A549 (cell line): ENCODE results near the gene ZNF525. TPM values are rescaled to one million over a fixed set of nuclear protein-coding genes. Genes with fewer than 3 reads are reported as not detected.
"Not testable (repeated sequence)": the region's sequence is repeated elsewhere in the genome, so short reads cannot be mapped to it uniquely, and the experiment has no call there.

Experiments used
- ATAC-seq, 2 experiments: fragments of 200-7000 bp in 1 of 2; fragments of >200 bp in 1 of 2; cut with Nextera tagmentation in 1 of 2; cut with Tn5 transposase in 1 of 2; 3 replicates each; pipeline versions ENCODE4 v1.8.0 to v1.9.1; 2018 to 2020; ENCODE audit warnings: mild to moderate bottlenecking in 1 of 2, moderate library complexity in 1 of 2
- CTCF ChIA-PET: fragments of 300-600 bp; sonication (Branson Sonifier 250); formaldehyde crosslinking; extraction: SDS; loops from one replicate; lab custom pipeline; 2021; ENCODE audit warnings: antibody characterized with exemption, inconsistent platforms; lab: Yijun Ruan, JAX
- POLR2A ChIA-PET: fragments of 350-600 bp; formaldehyde crosslinking; extraction: SDS; loops from one replicate; lab custom pipeline; 2021; ENCODE audit warnings: antibody characterized with exemption, inconsistent platforms; lab: Yijun Ruan, JAX
- DNase-seq, 2 experiments: peaks; one replicate each; pipeline versions ENCODE4 v3.0.0 to v3.0.0-alpha.2; 2011 to 2016; ENCODE audit warnings: low read depth in 1 of 2, low spot score in 1 of 2
- FAIRE-seq: peaks from 2 replicates; lab custom pipeline; 2011; peaks lifted over from hg19 to GRCh38; lab: Jason Lieb, UNC
- H3K27ac ChIP-seq, 2 experiments: fragments of >200 bp; sonication (Bioruptor Twin); formaldehyde crosslinking; 3 replicates each; pipeline ENCODE4 v1.5.1; 2016 to 2017
- H3K4me1 ChIP-seq: fragments of >200 bp; sonication (Bioruptor Twin); formaldehyde crosslinking; 3 replicates; pipeline ENCODE4 v1.6.1; 2016
- H3K4me2 ChIP-seq: fragments of >200 bp; sonication (Bioruptor Twin); formaldehyde crosslinking; 3 replicates; pipeline ENCODE4 v1.6.1; 2016
- H3K4me3 ChIP-seq: fragments of >200 bp; sonication (Bioruptor Twin); formaldehyde crosslinking; 3 replicates; pipeline ENCODE4 v1.5.1; 2016
- H3K9me3 ChIP-seq: fragments of >200 bp; sonication (Bioruptor Twin); formaldehyde crosslinking; 3 replicates; pipeline ENCODE4 v1.6.1; 2016
- CHD2 ChIP-seq: fragments of 150-350 bp; IDR thresholded peaks from 2 replicates; pipeline ENCODE4 v1.6.1; 2014; ENCODE audit warnings: low read length; ENCODE audit not compliant: partially characterized antibody
- HDAC2 ChIP-seq: fragments of 200-600 bp; sonication (generic); IDR thresholded peaks from 2 replicates; pipeline ENCODE4 v1.6.1; 2016
- HOXA7 ChIP-seq: fragments of 250-450 bp; sonication (Bioruptor Pico); IDR thresholded peaks from 2 replicates; pipeline ENCODE4 v1.5.0; 2020; ENCODE audit warnings: mild to moderate bottlenecking, moderate library complexity
- MAZ ChIP-seq: fragments of 150-350 bp; IDR thresholded peaks from 2 replicates; pipeline ENCODE4 v1.6.1; 2014; ENCODE audit warnings: antibody characterized with exemption, low read depth, low read length, borderline replicate concordance
- MYC ChIP-seq: IDR thresholded peaks from 2 replicates; pipeline ENCODE4 v1.6.1; 2012; ENCODE audit warnings: mild to moderate bottlenecking, inconsistent platforms, low read length, improper control_type of control experiment, borderline replicate concordance
- ZC3H11A ChIP-seq: fragments of 450-650 bp; IDR thresholded peaks from 2 replicates; pipeline ENCODE4 v1.6.1; 2014; ENCODE audit warnings: antibody characterized with exemption, mild to moderate bottlenecking
- ZNF302 ChIP-seq: fragments of 250-450 bp; sonication (Bioruptor Pico); IDR thresholded peaks from 2 replicates; pipeline ENCODE4 v1.9.0; 2021; ENCODE audit warnings: inconsistent platforms, mild to moderate bottlenecking, moderate library complexity
- ZSCAN20 ChIP-seq: fragments of 250-450 bp; sonication (Bioruptor Pico); IDR thresholded peaks from 2 replicates; pipeline ENCODE4 v1.8.0; 2022; ENCODE audit warnings: mild to moderate bottlenecking, moderate library complexity
- WGBS: methylation state at CpG from one replicate; pipeline ENCODE4 v1.1.6; 2017; ENCODE audit errors: missing lambda C conversion rate; 5-methylcytosine and 5-hydroxymethylcytosine counted together
- polyA plus RNA-seq, 4 experiments: library from polyadenylated mRNA; depleted of rRNA in 3 of 4; stranded (reverse); fragments of >200 nt; fragmentation: RNase III in 1 of 4; extraction: RNeasy Plus Mini Kit Qiagen cat#74134 plus additional on column Dnase treatment in 1 of 4; gene quantifications; 2 replicates in 3 of 4; 3 replicates in 1 of 4; pipeline ENCODE4 v1.2.3, GENCODE V29; 2011 to 2017
- TF ChIP-seq, protein P1 (sequence below): fragments of 250-450 bp; sonication (Bioruptor Pico); IDR thresholded peaks from 2 replicates; pipeline ENCODE4 v1.5.0; 2020; ENCODE audit warnings: low read depth, mild to moderate bottlenecking, moderate library complexity
- TF ChIP-seq, protein P2 (sequence below): IDR thresholded peaks from 2 replicates; pipeline ENCODE4 v1.6.1; 2012; ENCODE audit warnings: low read depth, borderline replicate concordance
- TF ChIP-seq, protein P3 (sequence below): fragments of 250-450 bp; sonication (Bioruptor Pico); IDR thresholded peaks from 2 replicates; pipeline ENCODE4 v1.5.0; 2021; ENCODE audit warnings: mild to moderate bottlenecking, moderate library complexity, borderline replicate concordance

ZNF525 gene
- polyA plus RNA-seq, 2 of the 4 experiments (the other 2 are of a cell fraction): 0.12 to 1.00 TPM

DNA sequence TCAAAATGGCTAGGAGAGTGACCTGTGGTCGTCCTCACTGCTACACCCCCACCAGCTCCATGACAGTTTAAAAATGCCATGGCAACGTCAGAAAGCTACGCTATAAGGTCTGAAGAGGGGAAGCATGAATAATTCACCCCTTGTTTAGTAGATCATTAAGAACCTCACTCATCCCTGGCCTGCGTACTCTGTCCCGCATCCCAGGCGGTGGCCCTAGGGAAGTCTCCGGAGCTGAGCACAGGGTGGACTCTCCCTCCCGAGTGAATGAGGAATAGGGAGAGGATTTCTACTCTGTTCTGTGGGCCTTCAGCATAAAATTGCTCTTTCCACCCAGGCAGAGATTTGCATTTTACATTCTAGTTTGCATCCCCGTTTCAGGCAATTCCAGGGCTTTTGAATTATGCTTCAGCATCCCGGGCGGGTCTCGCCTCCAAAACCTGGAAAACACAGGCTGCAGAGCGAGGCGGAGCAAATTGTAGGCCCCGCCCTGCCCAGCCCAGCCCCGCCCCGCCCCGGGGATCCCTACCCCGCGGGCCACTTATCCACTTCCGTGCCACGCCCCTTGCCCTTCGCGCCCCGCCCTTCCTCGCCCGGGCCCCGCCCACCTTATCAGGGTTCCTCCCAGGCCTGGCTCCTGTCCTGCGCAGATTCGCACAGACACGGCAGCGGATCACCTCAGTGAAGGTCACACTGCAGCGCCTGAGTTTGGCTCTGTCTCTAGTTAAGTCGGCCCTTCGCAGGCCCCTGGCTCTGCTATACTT lies 7.5 kb upstream of the ZNF525 start:
- CTCF ChIA-PET: no interaction called here
- peaks cover 70% of the 10 kb centered on the region for H3K9me3 ChIP-seq
- no peak overlapping the region for H3K4me3 ChIP-seq
- H3K4me2 ChIP-seq: no peak overlapping the region
- DNase-seq: no peak
- POLR2A ChIA-PET: no interaction called here
- H3K27ac ChIP-seq: no peak overlapping the region
- TF ChIP-seq MAZ (no peak), HDAC2 (no peak), HOXA7 (CRISPR knock-in tag) (no peak)
- TF ChIP-seq, protein P1, sequence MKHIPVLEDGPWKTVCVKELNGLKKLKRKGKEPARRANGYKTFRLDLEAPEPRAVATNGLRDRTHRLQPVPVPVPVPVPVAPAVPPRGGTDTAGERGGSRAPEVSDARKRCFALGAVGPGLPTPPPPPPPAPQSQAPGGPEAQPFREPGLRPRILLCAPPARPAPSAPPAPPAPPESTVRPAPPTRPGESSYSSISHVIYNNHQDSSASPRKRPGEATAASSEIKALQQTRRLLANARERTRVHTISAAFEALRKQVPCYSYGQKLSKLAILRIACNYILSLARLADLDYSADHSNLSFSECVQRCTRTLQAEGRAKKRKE (CRISPR knock-in tag): no peak
- TF ChIP-seq, all 56 proteins: peak for 0
- ATAC-seq: no peak; a peak in 1 of 6 replicates
- no peak for FAIRE-seq
- no peaks in the 10 kb centered on the region for H3K4me1 ChIP-seq
- WGBS: 79% methylated on average over 22 of the region's 35 CpGs

DNA sequence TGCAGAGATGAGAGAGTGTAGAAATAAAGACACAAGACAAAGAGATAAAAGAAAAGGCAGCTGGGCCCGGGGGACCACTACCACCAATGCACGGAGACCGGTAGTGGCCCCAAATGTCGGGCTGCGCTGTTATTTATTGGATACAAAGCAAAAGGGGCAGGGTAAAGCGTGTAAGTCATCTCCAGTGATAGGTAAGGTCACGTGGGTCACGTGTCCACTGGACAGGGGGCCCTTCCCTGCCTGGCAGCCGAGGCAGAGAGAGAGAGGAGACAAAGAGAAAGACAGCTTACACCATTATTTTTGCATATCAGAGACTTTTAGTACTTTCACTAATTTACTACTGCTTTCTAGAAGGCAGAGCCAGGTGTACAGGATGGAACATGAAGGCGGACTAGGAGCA lies 5.4 kb upstream of the ZNF525 start:
- H3K27ac ChIP-seq, H3K4me1 ChIP-seq, POLR2A ChIA-PET, H3K4me2 ChIP-seq, DNase-seq, FAIRE-seq, CTCF ChIA-PET, H3K4me3 ChIP-seq, ATAC-seq: not testable (repeated sequence)
- 52% methylated on average over 10 of the region's 10 CpGs for WGBS
- H3K9me3 ChIP-seq: peaks cover 66% of the 10 kb centered on the region

DNA sequence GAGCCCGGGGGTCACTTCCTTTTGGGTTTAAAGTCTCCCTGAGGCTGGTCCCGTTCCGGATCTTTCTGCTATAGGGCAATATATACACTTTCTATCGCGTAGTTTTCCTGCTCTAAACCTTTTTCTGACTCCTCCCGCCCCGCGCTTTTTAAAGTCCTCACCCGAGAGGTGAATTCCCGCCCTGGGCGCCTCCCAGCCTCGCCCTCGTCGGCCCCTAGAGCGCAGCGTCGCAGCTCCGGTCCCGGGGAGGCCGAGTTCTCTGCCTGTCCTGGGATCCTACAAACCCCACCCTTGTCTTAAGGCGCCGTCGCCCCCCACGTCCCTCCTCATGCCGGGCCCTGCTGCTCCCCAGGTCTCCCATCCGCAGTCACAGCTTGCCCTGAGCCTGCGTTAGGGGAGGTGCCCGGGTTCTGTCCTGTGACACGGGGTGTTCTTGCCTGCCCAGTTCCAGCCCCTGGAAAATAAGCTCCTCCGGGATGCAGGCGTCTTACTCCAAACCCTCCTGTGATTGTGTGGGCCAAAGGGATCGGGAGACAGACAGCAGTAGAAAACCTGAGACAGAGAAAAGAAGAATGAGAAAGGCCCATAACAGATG lies 491 bp downstream of the ZNF525 start:
- no peak for FAIRE-seq
- TF ChIP-seq ZSCAN20 (CRISPR knock-in tag): no peak
- TF ChIP-seq, protein P2, sequence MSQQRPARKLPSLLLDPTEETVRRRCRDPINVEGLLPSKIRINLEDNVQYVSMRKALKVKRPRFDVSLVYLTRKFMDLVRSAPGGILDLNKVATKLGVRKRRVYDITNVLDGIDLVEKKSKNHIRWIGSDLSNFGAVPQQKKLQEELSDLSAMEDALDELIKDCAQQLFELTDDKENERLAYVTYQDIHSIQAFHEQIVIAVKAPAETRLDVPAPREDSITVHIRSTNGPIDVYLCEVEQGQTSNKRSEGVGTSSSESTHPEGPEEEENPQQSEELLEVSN: peak; percentile 43; the same call in 1 of the 2 replicates
- TF ChIP-seq CHD2: no peak
- H3K27ac ChIP-seq: 0 out of 6 replicates have a peak overlapping the region, but pooled peaks of 1 of the 2 experiments have one; percentile 3
- 5% methylated on average over 23 of the region's 32 CpGs for WGBS
- no peak for DNase-seq
- ChIA-PET POLR2A (no interaction called here), CTCF (interaction anchor here (0.6 to 0.8 kb wide), 2 partner anchors 9 to 1708 kb away, joined by 3 read pairs; no protein-coding TSS in a partner anchor)
- peaks cover 51% of the 10 kb centered on the region for H3K9me3 ChIP-seq
- peak overlapping the region; percentile 44 for H3K4me3 ChIP-seq
- H3K4me2 ChIP-seq: peak overlapping the region; percentile 66
- ATAC-seq: peak; percentile 19 to 45; a peak in 2 of 6 replicates
- no peaks in the 10 kb centered on the region for H3K4me1 ChIP-seq

DNA sequence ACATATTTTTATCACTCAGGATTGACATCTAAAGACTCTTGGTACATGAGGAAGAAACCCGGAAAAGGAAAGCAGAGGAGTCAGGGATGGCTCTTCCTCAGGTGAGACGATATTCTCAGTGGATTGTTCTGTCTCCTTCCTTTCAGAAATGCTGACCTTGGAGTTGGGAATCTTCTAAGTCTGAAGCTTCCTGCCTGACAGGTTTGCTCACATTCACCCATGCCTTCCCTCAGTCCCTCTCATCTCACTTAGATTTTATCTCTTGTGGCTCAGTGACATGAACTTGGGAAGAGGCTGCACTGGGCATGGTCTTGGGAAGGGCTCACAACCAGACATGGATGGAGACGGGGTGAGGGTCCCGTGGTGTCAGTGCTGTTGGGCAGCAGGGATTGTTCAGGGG lies 6.7 kb downstream of the ZNF525 start:
- H3K4me3 ChIP-seq: no peak overlapping the region
- H3K4me2 ChIP-seq: no peak overlapping the region
- H3K27ac ChIP-seq: no peak overlapping the region
- ATAC-seq: no peak
- TF ChIP-seq, protein P3, sequence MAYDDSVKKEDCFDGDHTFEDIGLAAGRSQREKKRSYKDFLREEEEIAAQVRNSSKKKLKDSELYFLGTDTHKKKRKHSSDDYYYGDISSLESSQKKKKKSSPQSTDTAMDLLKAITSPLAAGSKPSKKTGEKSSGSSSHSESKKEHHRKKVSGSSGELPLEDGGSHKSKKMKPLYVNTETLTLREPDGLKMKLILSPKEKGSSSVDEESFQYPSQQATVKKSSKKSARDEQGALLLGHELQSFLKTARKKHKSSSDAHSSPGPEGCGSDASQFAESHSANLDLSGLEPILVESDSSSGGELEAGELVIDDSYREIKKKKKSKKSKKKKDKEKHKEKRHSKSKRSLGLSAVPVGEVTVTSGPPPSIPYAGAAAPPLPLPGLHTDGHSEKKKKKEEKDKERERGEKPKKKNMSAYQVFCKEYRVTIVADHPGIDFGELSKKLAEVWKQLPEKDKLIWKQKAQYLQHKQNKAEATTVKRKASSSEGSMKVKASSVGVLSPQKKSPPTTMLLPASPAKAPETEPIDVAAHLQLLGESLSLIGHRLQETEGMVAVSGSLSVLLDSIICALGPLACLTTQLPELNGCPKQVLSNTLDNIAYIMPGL: no peak
- TF ChIP-seq ZC3H11A (no peak), ZNF302 (no peak), MYC (no peak)
- DNase-seq: no peak
- H3K4me1 ChIP-seq: no peaks in the 10 kb centered on the region
- peaks cover 49% of the 10 kb centered on the region for H3K9me3 ChIP-seq
- FAIRE-seq: no peak
- 14% methylated on average over 4 of the region's 4 CpGs for WGBS
- ChIA-PET CTCF (no interaction called here), POLR2A (no interaction called here)
